HepG2 (cell line): ENCODE results near the gene MAN1C1. TPM values are rescaled to one million over a fixed set of nuclear protein-coding genes. Genes with fewer than 3 reads are reported as not detected.

Experiments used
- PCBP1 ChIP-seq: fragments of 200-400 bp; formaldehyde crosslinking; IDR thresholded peaks from 2 replicates; pipeline ENCODE4 v1.6.1; 2017; ENCODE audit warnings: mild to moderate bottlenecking, low read depth, low read length, borderline replicate concordance
- PHF8 ChIP-seq: sonication (generic); formaldehyde crosslinking; IDR thresholded peaks from 2 replicates; pipeline ENCODE4 v1.5.0; 2020; ENCODE audit warnings: missing genetic modification reagents
- PREB ChIP-seq: sonication (generic); formaldehyde crosslinking; IDR thresholded peaks from 2 replicates; pipeline ENCODE4 v1.4.0; 2020; ENCODE audit warnings: missing genetic modification reagents
- RELA ChIP-seq: sonication (generic); formaldehyde crosslinking; IDR thresholded peaks from 2 replicates; pipeline ENCODE4 v1.4.0; 2020; ENCODE audit warnings: missing genetic modification reagents
- SKI ChIP-seq: fragments of 450-650 bp; IDR thresholded peaks from one replicate; pipeline ENCODE4 v1.6.1; 2018; ENCODE audit warnings: mild to moderate bottlenecking; ENCODE audit not compliant: partially characterized antibody
- ZBTB4 ChIP-seq: sonication (generic); formaldehyde crosslinking; IDR thresholded peaks from 2 replicates; pipeline ENCODE4 v1.4.0; 2020; ENCODE audit warnings: missing genetic modification reagents, mild to moderate bottlenecking, borderline replicate concordance
- ZNF407 ChIP-seq: sonication (generic); formaldehyde crosslinking; IDR thresholded peaks from one replicate; pipeline ENCODE4 v1.5.1; 2020; ENCODE audit warnings: mild to moderate bottlenecking, missing genetic modification reagents; ENCODE audit errors: not compliant biosample characterization
- polyA plus RNA-seq, 8 experiments: library from polyadenylated mRNA; depleted of rRNA in 3 of 8; stranded (reverse) in 7 of 8; unstranded in 1 of 8; fragments of >200 nt; fragmentation: Illumina TruSeq in 4 of 8; extraction: Trizol in 4 of 8; gene quantifications; 2 replicates each; pipeline versions ENCODE4 v1.2.1 to v1.2.3, GENCODE V29; 2011 to 2016; ENCODE audit warnings: low read depth in 4 of 8, missing spikeins in 1 of 8, mixed read lengths in 1 of 8; ENCODE audit not compliant: insufficient read depth in 1 of 8
- total RNA-seq, 5 experiments: library from RNA; depleted of rRNA; stranded (reverse); fragments of >200 nt; fragmentation: Illumina TruSeq; extraction: Trizol; gene quantifications; 2 replicates each; pipeline ENCODE4 v1.2.3, GENCODE V29; 2016; ENCODE audit warnings: low read depth in 1 of 5
- TF ChIP-seq, protein P1 (sequence below): sonication (generic); formaldehyde crosslinking; IDR thresholded peaks from 2 replicates; pipeline ENCODE4 v1.5.1; 2020; ENCODE audit warnings: mild to moderate bottlenecking, missing genetic modification reagents, borderline replicate concordance

Gene MAN1C1
- total and polyA plus RNA-seq, 2 of the 13 experiments (the other 11 are each of a cell fraction or from before 2014, with no cell fraction given), result 0.18 to 0.49 TPM

DNA sequence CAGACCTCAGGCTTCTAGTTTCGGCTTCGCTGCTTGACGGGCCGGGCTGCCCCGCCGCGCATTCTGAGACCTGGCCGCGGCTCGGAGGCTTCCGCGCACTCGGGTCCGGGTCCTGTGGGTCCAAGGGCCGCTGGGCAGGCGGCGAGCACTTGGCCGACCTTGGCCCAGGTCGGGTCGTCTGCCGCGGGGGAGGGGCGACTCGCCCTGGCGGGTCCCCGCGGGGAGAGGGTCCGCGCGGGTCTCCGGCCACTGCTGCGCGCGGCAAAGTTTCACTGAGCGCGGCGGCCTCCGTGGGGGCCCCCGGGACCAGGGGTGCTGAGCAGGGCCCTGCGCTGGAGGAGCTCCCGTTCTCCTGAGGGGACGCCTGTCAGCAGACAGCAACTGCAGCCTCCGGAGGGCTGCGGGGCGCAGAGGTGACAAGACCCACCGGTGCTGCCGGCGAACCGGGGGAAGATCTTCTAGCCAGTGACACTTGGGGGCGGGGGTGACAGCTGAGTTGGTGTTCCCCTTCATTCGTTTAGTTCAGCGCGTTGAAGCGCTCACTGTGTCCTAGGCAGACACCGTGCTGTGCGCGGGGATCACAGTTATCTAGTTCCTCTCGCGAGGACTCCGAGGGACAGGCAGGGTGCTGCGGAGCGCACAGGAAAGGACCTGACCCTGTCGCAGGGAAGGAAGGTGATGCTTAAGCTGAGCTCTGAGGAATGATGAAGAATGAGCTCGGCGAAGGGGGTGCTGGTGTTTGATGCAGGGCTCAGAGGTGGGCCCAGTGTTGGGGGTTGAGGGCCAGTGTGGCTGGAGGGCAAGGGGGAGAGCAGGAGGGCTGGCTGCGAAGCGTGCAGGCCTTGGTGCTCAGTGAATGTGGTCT, 203.9 kb downstream of the MAN1C1 start (continued):
- TF ChIP-seq, protein P1, sequence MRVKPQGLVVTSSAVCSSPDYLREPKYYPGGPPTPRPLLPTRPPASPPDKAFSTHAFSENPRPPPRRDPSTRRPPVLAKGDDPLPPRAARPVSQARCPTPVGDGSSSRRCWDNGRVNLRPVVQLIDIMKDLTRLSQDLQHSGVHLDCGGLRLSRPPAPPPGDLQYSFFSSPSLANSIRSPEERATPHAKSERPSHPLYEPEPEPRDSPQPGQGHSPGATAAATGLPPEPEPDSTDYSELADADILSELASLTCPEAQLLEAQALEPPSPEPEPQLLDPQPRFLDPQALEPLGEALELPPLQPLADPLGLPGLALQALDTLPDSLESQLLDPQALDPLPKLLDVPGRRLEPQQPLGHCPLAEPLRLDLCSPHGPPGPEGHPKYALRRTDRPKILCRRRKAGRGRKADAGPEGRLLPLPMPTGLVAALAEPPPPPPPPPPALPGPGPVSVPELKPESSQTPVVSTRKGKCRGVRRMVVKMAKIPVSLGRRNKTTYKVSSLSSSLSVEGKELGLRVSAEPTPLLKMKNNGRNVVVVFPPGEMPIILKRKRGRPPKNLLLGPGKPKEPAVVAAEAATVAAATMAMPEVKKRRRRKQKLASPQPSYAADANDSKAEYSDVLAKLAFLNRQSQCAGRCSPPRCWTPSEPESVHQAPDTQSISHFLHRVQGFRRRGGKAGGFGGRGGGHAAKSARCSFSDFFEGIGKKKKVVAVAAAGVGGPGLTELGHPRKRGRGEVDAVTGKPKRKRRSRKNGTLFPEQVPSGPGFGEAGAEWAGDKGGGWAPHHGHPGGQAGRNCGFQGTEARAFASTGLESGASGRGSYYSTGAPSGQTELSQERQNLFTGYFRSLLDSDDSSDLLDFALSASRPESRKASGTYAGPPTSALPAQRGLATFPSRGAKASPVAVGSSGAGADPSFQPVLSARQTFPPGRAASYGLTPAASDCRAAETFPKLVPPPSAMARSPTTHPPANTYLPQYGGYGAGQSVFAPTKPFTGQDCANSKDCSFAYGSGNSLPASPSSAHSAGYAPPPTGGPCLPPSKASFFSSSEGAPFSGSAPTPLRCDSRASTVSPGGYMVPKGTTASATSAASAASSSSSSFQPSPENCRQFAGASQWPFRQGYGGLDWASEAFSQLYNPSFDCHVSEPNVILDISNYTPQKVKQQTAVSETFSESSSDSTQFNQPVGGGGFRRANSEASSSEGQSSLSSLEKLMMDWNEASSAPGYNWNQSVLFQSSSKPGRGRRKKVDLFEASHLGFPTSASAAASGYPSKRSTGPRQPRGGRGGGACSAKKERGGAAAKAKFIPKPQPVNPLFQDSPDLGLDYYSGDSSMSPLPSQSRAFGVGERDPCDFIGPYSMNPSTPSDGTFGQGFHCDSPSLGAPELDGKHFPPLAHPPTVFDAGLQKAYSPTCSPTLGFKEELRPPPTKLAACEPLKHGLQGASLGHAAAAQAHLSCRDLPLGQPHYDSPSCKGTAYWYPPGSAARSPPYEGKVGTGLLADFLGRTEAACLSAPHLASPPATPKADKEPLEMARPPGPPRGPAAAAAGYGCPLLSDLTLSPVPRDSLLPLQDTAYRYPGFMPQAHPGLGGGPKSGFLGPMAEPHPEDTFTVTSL, result peak; percentile 5; the same call in 1 of the 2 replicates
- TF ChIP-seq ZNF407 (CRISPR knock-in tag), result peak; percentile 27
- no peak for TF ChIP-seq PCBP1
- no peak for TF ChIP-seq PREB (CRISPR knock-in tag)
- peak; percentile 57; the same call in 1 of the 2 replicates for TF ChIP-seq PHF8
- TF ChIP-seq ZBTB4 (CRISPR knock-in tag), result no peak
- peak; percentile 21 for TF ChIP-seq SKI
- 0 out of 2 replicates have a peak, but pooled peaks have one; percentile 13 for TF ChIP-seq RELA (CRISPR knock-in tag)
